ENCODE results near the gene DDO.

DDO gene

DNA sequence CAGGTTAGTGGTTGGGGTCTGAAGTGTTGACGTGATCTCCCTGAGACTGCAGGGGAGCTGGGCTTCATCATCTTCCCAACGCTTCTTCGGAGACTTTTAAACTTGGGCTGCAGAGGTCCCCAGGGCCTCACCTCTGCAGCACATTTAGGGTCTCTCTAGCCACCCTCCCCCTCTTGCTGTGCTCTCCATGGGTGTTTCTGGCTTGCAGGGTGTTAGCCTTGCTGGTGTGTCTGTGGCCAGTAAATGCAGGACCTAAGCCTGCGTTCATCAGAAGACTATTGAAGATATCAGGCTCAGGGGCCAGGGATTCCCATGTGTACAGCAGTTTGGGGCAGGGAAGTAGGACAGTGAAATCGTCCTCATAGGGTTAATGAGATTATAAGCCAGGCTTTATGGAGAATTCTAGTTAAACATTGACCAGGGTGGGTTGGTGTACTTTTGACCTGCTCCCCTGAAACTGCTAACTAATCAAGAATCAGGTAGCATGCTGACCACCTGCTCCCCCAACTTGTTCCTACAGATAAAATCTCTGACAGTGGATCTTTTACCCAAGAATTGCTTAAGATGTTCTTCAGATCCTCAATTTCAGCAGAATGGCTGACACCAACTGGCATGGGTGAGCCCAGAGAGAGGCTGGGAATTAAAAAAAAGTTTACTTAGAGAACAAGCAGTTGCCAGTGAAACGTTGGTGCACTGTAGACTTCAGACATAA lies 3.8 kb upstream of the DDO start:
- no peak for DNase-seq

DNA sequence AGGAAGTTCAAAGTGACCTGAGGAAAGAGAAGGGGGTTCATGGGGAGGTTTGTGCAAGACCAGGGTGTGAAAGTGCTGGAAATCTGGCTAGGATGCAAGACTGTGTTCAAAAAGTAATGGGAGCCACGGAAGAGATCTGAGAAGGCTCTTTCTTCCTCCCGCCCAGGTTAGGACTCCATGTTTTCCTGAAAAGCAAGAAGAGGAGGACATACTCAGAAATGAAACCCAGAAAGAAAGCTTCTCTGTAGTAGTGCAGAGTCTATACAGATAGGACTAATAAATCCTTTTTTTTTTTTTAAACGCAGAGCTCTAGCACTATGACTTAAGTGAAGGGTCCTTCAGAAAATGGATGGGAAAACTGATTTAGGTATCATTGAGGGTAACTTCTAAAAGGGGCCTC lies 3.2 kb upstream of the DDO start:
- no peak for DNase-seq

DNA sequence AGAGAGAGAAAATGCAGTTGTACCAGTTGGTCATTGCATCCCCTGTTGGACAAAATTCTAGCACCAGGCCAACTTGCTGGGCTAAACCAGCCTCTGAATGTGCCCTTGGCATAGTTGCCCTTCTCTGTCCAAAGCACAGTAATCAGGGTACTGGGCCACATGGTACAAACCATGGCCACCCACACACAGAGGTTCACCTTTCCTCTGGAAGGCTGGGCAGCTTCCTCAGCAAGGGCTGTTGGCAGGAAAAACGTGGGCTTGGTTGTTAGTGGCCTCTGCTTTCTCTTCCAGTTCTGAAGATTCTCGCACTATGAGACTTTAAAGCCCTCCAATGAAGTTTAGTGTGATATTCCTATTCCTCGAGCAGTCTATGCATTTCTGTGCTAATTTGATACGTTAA lies 706 bp downstream of the DDO start:
- DNase-seq, result peak; percentile 55 to 81

- DNase-seq, result no peak
These were observed 3.0 kb downstream of the DDO start for GRCh38 chr6:110412360-110412759.

- peak; percentile 58 to 85 for DNase-seq
These were observed 4.9 kb downstream of the DDO start for GRCh38 chr6:110410511-110410910.

GRCh38 chr6:110409794-110410193 lies 5.6 kb downstream of the DDO start:
- DNase-seq, result no peak

- DNase-seq, result no peak
These were observed 6.5 kb downstream of the DDO start for GRCh38 chr6:110408901-110409300.

DNA sequence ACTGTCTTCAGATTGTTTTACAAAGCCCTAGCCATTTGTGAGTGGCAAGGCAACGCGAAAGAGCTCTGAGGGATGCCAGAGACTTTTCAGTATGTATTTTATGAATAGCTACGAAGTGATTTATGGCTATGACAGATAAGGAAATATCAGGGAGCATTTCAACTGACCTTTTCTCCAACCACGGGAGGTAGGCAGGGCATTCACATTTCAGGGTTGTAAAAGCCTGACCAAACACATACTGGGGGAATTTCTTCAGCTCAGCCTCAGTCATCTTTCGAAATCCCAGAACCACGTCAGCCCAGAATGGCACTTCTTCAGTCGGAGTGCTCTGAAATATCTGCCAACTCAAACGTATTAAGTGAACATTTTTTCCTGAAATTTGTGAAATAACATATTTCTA lies 10.8 kb downstream of the DDO start:
- peak; percentile 72 to 85 for DNase-seq

GRCh38 chr6:110401585-110402176 lies 13.7 kb downstream of the DDO start:
- no peak for DNase-seq

- no peak for DNase-seq
These were observed 15.2 kb downstream of the DDO start for GRCh38 chr6:110400208-110400607.

GRCh38 chr6:110399219-110400071 lies 15.9 kb downstream of the DDO start:
- DNase-seq, result peak in 1 of 2 donors; percentile 18

DNA sequence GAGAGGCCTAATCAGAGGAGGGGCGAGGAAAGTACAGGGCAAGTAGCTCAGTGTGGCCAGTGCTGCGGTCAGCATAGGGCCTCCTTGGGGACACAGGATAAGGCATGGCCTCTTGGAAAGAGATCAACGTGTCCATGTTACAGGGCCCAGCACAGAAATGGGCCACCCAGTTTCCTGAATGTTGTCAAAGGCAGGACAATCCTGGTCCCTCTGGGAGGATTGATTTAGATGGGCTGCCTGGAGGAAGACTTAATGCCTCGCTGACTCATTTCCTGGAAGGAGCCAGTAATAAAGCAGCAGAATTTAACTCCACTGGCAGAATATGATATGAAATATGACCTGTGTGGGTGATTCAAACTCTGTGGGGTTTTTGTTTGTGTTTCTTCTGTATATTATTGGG lies 16.6 kb downstream of the DDO start:
- DNase-seq, result peak in 1 of 2 donors; percentile 12

- DNase-seq, result no peak
These were observed 20.2 kb downstream of the DDO start for GRCh38 chr6:110395221-110395620.

DNA sequence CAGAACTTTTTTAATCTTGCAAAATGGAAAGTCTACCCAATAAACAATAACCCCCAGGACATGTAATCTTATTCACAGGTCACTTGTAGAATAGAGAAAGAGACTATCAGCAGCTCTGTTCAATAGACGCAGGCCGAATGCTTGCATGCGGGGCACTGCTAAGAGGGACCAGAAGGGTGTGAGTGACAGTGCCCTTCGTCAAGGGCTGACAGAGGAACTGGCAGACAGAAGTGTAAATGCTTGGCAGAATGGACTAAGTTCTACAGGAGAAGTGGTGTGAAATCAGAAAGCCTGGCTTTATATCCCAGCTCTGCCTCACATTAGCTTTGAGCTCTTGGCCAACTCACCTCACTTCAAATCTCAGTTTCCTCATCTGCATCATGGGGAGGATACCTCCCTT lies 21.0 kb downstream of the DDO start:
- no peak for DNase-seq

DNA sequence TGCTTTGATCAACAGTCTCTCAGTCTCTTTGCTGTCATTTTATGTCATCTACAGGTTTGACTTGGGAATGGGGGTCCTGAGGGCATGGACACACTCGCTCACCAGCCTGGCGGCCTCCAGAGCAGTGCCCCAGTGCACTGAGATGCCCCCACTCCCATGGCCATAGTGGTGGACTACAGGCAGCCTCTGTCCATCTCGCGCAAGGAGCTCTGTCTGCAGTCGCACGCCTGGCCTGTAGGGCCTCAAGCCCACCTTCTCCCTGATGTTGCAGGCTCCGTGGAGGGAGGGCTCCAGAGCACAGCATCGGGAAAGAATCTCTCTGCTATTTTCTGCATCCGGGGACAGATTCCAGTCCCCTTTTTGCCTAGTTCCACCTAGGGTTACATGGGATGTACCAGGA lies 22.6 kb downstream of the DDO start:
- no peak for DNase-seq

DNA sequence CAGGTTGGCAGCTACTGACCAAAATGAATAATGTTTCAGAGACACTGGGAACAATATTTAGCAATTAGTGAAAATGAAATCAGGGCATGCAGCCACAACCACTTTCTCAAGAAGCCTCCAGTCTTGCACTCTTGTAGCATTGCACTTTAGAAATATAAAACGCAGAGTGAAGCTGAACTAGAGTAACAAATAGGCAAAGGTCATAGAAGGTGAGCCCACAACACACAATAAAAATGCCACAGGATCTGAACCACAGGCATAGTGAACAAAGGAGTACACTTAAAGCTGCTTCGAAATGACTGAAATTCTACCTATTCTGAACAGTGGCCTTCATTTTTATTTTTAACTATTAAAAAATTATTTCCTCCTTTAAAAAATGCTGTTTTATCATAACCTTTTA lies 25.0 kb downstream of the DDO start:
- no peak for DNase-seq

DNA sequence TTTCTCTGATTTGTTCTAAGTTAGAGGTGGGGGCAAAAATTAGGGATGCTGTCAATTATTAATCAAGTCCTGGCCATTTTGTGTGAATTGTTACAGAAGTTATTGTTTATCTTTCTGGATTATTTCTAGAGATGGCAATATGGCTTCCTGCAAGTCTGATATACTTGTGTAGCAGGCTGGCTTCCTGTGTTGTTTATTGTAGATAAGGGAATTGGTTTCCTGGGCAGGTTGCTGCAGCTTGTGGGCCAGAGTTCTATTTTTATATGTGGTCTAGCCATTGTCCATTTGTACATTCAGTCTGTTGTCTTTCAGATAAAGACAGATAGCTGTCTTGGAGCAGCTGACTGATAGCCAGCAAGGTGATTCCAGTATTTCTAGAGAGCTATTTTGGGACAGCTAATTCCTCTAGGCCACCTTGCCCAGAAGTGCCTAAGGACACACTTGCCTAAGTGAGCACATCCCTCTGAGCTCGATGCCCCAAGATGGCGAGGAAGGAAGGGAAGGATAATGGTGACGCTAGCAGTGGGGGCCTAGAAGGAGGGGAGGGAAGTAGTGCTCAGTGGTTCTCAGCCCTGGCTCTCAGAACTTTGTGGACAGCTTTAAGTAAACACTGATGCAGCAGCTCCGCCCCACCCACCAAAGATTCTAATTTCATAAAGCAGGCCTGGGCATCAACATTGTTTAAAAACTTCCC lies 25.5 kb downstream of the DDO start:
- DNase-seq, result no peak

DNA sequence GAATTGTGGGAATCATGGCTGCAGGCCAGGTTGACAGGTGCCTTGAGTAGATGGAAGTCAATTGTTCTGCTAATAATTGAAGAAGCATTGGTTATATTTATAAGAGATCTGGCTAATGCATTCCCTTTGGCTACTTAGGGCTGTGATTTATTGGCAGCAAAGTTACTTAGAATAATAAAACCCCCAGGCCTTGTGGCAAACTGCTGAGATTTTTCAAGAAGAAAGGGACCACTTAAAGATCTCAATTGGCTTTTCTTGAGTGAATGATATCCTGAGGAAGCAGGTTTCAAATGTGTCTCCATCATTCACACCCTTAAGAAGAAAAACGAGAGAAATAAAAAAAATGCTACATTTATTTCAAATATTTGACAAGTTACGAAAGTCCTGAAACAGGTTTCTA lies 27.4 kb downstream of the DDO start:
- no peak for DNase-seq

DNA sequence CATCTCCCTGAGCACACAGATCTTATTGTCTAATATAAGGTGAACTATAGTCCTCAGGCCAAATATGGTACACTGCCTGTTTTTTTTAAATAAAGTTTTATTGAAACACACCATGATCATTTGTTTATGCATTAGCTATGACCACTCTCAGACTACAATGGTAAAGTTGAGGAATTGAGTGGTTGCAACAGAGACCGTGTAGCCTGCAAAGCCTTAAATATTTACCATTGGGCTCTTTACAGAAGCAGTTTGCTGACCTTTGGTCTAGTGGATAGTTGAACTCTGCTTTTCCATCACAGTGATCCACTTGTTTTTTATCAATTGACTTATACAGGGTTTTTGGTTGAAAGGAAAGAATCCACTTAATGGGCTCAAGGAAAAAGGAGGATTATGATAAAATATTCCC lies 29.9 kb downstream of the DDO start:
- DNase-seq, result no peak

DNA sequence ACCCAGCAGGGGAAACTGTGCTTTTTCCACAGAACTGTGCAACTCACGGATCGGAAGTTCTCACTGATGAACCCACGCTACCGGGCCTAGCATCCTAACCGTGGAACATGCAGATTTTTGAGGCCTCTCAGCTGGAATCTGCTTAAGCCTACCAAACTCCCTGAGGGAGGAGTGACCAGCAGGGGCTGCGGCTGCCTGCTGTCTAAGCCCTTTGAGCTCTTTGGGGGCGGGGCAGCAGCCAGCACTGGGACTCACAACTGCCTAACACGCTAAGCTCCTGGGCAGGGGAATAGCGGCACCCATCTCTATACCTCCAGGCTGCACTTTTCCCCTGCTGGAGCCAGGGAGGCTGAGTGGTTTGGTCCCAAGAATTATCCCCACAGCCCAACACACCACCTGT lies 36.8 kb downstream of the DDO start:
- no peak for DNase-seq

- DNase-seq, result no peak
These were observed 46.3 kb downstream of the DDO start for GRCh38 chr6:110369066-110369465.

GRCh38 chr6:110368284-110368683 lies 47.1 kb downstream of the DDO start:
- no peak for DNase-seq

DNA sequence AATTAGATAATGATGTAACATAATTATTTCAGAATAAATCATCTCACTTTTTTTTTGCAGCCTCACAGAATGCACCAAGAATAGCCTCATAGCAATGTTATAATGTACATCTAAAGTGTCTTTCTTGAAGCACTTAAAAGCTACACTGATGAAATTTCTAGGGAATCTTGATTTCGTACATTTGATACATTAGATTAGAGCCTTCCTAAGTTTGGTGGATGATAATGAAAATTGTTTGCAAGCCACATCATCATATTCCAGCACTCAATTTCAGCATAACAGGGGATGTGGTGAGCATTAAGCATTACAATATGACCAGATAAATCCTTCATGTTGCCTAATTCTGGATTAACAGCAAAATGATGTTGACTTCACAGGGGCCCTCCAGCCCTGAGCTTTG lies 47.5 kb downstream of the DDO start:
- DNase-seq, result no peak

Measured in inflammatory macrophage treated with lipopolysaccharide for 1 hour (primary cell).